Lower leg skin (tissue), 3 donors: ENCODE results near the gene RASL12.

Experiments
- POLR2A ChIP-seq, 2 donors: fragments of 450-650 bp; IDR thresholded peaks; one replicate each; pipeline ENCODE4 v1.6.1; 2016 to 2017; ENCODE audit warnings: antibody characterized with exemption in 2 of 2, mild to moderate bottlenecking in 1 of 2, moderate library complexity in 1 of 2
- TF ChIP-seq, protein P1 (sequence below), 3 donors: fragments of 450-650 bp; IDR thresholded peaks; one replicate each; pipeline ENCODE4 v1.5.1; 2016; ENCODE audit warnings: antibody characterized with exemption in 3 of 3, mild to moderate bottlenecking in 3 of 3, moderate library complexity in 2 of 3

DNA sequence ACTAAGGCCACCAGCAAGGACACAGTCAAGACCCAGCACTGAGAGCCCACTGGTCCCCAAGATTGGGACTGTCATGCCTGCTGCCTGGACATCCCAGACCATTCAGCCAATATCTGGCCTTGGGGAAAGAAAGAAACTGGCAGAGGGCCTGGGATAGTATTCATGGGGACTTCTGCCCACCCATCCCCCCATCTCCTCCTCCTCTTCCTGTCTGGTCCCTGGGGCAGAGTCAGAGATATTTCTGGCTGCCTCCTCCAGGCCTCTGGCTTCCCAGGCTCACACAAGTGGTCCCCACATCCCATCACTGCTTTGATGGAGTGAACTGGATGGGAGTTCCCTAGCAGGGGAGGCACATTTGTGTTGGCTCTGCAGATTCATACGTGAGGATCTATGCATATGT lies 4.2 kb upstream of the RASL12 start:
- TF ChIP-seq, protein P1, sequence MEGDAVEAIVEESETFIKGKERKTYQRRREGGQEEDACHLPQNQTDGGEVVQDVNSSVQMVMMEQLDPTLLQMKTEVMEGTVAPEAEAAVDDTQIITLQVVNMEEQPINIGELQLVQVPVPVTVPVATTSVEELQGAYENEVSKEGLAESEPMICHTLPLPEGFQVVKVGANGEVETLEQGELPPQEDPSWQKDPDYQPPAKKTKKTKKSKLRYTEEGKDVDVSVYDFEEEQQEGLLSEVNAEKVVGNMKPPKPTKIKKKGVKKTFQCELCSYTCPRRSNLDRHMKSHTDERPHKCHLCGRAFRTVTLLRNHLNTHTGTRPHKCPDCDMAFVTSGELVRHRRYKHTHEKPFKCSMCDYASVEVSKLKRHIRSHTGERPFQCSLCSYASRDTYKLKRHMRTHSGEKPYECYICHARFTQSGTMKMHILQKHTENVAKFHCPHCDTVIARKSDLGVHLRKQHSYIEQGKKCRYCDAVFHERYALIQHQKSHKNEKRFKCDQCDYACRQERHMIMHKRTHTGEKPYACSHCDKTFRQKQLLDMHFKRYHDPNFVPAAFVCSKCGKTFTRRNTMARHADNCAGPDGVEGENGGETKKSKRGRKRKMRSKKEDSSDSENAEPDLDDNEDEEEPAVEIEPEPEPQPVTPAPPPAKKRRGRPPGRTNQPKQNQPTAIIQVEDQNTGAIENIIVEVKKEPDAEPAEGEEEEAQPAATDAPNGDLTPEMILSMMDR (IDR thresholded peaks at IDR 0.05) = no peak
- no peak for TF ChIP-seq POLR2A (IDR thresholded peaks at IDR 0.05)
